ENCODE results near the gene WSCD2.

The WSCD2 gene

DNA sequence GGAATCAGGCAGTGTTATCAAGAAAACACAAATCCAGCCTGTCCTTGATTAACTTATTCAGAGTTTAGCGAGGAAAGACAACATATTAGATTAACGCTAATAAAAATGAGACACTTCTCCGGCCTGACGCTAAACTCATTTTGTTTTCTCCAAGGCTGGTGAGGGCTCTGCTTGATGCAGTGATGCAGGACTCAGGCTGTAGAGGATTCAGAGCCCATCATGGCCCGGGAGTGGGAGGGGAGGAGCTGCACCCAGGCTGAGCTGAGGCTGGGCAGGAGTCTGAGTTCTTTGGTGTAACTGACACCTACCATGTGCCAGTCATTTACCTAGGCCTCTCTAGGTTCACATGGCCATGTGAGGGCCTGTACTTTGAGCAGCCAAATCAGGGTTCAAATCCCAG lies 70.0 kb downstream of the WSCD2 start:
- DNase-seq (ENCODE audit: low read depth in 2 of 2) = no peak
- H3K4me3 ChIP-seq (replicated peaks in 1 of 2; ENCODE audit: low read depth in 2 of 2, low read length in 2 of 2) = no peak overlapping the region
- TF ChIP-seq, protein P1, sequence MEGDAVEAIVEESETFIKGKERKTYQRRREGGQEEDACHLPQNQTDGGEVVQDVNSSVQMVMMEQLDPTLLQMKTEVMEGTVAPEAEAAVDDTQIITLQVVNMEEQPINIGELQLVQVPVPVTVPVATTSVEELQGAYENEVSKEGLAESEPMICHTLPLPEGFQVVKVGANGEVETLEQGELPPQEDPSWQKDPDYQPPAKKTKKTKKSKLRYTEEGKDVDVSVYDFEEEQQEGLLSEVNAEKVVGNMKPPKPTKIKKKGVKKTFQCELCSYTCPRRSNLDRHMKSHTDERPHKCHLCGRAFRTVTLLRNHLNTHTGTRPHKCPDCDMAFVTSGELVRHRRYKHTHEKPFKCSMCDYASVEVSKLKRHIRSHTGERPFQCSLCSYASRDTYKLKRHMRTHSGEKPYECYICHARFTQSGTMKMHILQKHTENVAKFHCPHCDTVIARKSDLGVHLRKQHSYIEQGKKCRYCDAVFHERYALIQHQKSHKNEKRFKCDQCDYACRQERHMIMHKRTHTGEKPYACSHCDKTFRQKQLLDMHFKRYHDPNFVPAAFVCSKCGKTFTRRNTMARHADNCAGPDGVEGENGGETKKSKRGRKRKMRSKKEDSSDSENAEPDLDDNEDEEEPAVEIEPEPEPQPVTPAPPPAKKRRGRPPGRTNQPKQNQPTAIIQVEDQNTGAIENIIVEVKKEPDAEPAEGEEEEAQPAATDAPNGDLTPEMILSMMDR (IDR thresholded peaks at IDR 0.05; ENCODE audit: low read depth, low read length) = no peak

GRCh38 chr12:108201808-108202207 lies 72.7 kb downstream of the WSCD2 start:
- no peak for DNase-seq (ENCODE audit: low read depth in 2 of 2)
- TF ChIP-seq, protein P1 (IDR thresholded peaks at IDR 0.05; ENCODE audit: low read depth, low read length) = no peak
- H3K4me3 ChIP-seq (replicated peaks in 1 of 2; ENCODE audit: low read depth in 2 of 2, low read length in 2 of 2) = no peak overlapping the region

GRCh38 chr12:108204117-108204987 lies 75.3 kb downstream of the WSCD2 start:
- H3K4me3 ChIP-seq (replicated peaks in 1 of 2; ENCODE audit: low read depth in 2 of 2, low read length in 2 of 2) = no peak overlapping the region
- no peak for DNase-seq (ENCODE audit: low read depth in 2 of 2)
- TF ChIP-seq, protein P1 (IDR thresholded peaks at IDR 0.05; ENCODE audit: low read depth, low read length) = no peak

DNA sequence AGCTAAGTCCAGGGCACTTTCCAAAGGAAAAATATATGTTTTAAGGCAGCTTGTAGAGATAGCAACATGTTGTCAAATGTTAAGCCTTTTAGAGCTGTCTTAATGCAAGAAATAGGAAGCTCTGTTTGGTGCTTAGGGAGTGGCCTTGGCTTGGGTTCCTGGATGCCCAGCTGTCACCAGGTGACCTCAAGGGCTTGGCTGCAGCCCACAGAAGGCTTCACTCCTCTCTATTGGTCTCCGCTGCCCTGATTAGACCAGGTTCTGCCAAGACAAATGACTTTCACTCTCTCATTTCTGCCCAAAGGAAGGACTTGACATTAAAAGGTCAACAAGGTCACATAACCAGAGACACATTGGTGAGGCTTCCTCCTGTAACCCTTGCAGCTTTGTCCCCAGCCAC lies 76.8 kb downstream of the WSCD2 start:
- TF ChIP-seq, protein P1 (IDR thresholded peaks at IDR 0.05; ENCODE audit: low read depth, low read length) = no peak
- H3K4me3 ChIP-seq (replicated peaks in 1 of 2; ENCODE audit: low read depth in 2 of 2, low read length in 2 of 2) = no peak overlapping the region
- no peak for DNase-seq (ENCODE audit: low read depth in 2 of 2)

- no peak for DNase-seq (ENCODE audit: low read depth in 2 of 2)
- H3K4me3 ChIP-seq (replicated peaks in 1 of 2; ENCODE audit: low read depth in 2 of 2, low read length in 2 of 2) = no peak overlapping the region
- TF ChIP-seq, protein P1 (IDR thresholded peaks at IDR 0.05; ENCODE audit: low read depth, low read length) = no peak
Measured at GRCh38 chr12:108207791-108208730, 79.0 kb downstream of the WSCD2 start.

- TF ChIP-seq, protein P1 (IDR thresholded peaks at IDR 0.05; ENCODE audit: low read depth, low read length) = no peak
- no peak overlapping the region for H3K4me3 ChIP-seq (replicated peaks in 1 of 2; ENCODE audit: low read depth in 2 of 2, low read length in 2 of 2)
- DNase-seq (ENCODE audit: low read depth in 2 of 2) = no peak
Measured at GRCh38 chr12:108210001-108210400, 80.9 kb downstream of the WSCD2 start.
